DMS114 treated with DMSO at 0.1 percent for 48 hours (cell line): ENCODE data around the gene DENND1A.
"Not testable (repeated sequence)": the region's sequence is repeated elsewhere in the genome, so short reads cannot be mapped to it uniquely, and the experiment has no call there.

Experiments used
- DNase-seq: peaks from one replicate; lab custom pipeline; 2025; ENCODE audit not compliant: unreplicated experiment; lab: John Stamatoyannopoulos, UW

Gene DENND1A

GRCh38 chr9:123657099-123657498 lies 272.8 kb downstream of the DENND1A start:
- DNase-seq: no peak

DNA sequence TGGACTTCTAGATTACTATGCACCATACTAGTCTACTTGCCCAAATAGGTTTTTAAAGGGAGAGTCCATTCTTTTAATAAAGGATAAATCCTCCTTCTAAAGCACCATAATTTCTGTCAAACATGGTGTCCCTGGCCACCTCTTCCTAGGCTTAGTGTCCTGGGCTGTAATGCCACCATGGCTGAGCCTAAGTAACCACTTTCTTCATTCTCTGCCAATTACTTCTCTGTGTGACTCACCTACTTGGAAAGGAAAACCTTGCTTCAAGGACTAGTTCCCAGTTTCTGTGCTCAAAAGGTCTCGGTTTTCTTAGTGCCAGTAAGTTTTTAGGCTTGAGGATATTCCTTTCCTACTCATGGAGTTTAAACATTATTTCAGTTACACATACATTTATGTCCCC lies 273.4 kb downstream of the DENND1A start:
- DNase-seq: no peak

- no peak for DNase-seq
Measured at GRCh38 chr9:123655681-123656423, 274.1 kb downstream of the DENND1A start.

DNA sequence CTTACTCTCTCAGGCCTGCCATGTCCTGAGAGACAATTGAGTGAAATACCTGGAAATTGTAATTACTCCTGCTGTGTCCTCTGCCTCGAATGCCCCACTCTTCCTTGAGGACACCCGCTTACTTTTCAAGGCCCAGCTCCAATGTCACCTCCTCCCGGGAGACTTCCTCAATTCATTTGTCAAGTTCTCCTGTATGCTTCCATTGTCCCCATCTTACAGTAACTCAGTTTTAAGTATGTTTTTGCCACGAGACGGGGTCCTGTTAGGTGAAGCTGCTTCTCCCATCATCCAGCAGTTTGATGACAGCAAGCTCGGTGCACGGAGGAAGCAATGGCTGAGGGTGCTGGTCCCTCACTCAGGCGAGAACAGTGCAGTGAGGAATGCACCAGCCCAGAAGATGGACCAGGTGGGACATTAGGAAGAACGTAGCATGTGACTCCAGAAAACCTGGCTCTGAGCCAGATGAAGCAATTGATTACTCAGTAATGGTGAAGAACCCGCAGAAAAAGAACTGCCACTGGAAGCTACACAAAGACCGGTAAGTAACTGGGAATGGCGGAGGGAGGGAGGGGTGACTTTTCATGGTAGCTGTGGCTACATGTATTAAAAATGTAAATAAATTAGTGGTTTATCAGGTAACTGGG lies 274.8 kb downstream of the DENND1A start:
- no peak for DNase-seq

DNA sequence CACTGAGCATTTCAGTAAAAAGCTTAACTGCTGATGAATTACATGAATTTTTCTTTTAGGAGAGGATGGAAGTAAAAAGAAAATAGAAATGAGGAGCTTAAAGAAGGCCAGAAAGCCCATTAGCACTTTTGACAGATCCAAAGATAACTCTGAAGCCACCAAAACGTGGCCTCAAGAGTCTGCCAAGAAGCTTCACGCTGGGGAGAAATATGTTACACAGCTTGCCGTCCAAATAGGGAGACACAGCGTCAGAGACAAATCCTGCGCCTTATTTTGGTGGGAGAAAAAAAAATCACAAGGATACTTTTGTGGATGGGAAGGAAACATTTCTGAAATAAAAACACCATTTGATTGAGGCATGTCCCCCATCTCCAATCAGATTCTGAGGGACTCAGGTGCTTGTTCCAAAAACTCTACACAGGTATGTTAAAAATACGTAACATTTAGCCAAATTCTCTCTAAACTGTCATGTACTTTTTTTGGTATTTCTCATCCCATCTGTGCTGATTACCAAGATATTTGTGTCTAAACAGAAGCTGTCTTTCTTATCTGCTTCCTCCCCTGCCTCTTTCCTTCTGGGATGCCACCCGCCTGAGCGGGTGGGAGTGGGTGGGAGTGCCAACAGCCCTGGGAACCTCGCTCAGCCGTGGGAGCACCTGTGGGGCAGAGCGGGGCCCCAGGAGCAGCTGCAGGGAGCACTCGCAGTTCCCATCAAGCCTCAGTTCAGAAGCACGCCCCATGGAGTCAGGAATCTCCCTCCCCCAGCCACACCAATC lies 275.5 kb downstream of the DENND1A start:
- no peak for DNase-seq

GRCh38 chr9:123652416-123652815 lies 277.5 kb downstream of the DENND1A start:
- DNase-seq: no peak

- DNase-seq: no peak
Measured at GRCh38 chr9:123651871-123652270, 278.1 kb downstream of the DENND1A start.

GRCh38 chr9:123651273-123651672 lies 278.7 kb downstream of the DENND1A start:
- DNase-seq: no peak

GRCh38 chr9:123649909-123650308 lies 280.0 kb downstream of the DENND1A start:
- DNase-seq: no peak

- DNase-seq: no peak
Measured at GRCh38 chr9:123647145-123647544, 282.8 kb downstream of the DENND1A start.

DNA sequence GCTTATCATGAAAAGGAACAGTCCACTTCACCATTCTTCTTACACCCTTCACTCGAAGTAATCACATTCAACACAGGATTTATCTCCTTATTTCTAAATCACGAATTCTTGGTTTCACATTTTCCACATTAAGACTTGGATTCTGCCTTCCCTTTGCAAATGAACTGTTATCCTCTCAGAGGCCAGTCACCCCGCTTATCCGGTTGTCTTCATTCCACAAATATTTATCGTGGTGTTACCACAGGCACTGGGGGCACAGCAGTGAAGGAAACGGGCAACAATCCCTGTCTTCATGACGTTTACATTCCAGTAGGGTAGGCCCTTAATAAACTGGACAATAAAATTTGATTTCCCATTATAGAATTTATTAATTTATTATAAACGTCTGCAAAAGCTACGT lies 284.2 kb downstream of the DENND1A start:
- no peak for DNase-seq

- no peak for DNase-seq
Measured at GRCh38 chr9:123645126-123645525, 284.8 kb downstream of the DENND1A start.

- no peak for DNase-seq
Measured at GRCh38 chr9:123643518-123643917, 286.4 kb downstream of the DENND1A start.

GRCh38 chr9:123642291-123643278 lies 287.3 kb downstream of the DENND1A start:
- DNase-seq: no peak

DNA sequence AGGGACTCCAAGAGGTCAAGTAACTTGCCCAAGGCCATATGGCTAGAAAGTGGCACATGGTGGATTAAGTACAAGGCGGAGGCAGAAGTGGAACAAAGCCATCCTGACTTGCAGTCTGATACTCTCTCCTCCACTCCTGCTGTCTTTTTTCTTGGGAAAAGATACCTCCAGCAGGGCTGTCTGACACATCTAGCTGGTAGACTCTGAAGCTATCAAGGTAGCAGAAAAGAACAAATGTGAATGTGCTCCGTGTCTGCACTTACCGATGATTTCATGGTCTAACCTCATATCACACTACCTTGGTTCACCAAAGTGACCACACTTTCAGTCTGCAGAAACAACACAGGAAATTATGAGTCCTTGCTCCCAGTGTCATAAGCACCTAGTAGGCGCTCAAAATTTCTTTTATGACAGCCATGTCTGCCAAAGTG lies 289.1 kb downstream of the DENND1A start:
- DNase-seq: no peak

DNA sequence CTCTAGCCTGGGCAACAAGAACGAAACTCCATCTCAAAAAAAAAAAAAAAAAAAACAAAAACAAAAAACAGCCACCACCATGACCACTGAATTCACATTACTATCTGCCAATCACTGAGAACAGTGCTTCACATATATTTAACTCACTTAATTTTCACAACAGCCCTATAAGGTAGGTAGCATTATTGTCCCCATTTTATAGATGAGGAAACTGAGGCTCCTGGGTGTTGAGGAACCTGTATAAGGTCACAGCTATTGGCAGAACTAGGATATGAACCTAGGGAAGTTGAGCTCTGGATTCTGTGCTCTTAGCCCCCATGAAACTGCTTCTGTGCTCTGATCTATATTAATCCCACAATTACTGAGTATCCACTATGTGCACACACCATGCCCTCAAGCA lies 290.2 kb downstream of the DENND1A start:
- DNase-seq: no peak

DNA sequence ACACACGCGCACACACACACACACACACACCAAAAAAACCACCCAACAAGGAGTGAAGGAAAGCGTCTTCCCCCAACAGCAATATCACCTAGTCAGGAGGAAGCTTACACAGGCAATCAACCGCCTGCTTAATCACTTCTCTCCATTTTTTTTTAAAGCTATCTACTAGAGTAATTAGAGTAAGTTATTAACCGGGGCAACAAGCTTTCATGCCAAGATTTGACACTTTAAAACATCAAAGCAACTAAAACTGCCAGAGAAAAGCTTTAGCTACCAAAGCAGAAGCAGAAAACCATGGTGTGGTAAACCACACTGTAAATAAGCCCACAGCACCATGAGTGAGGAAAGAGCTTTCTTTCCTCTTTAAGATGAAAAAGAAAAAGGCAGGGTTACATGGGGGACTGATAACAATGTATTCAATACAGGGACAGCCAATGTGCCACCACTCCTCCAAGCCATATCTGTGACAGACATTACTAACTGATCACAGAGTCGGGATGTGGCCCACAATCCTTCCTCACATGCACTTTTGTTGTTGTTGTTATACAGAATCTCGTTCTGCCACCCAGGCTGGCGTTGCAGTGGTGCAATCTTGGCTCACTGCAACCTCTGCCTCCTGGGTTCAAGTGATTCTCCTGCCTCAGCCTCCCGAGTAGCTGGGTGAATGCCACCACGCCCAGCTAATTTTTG lies 291.8 kb downstream of the DENND1A start:
- DNase-seq: no peak

DNA sequence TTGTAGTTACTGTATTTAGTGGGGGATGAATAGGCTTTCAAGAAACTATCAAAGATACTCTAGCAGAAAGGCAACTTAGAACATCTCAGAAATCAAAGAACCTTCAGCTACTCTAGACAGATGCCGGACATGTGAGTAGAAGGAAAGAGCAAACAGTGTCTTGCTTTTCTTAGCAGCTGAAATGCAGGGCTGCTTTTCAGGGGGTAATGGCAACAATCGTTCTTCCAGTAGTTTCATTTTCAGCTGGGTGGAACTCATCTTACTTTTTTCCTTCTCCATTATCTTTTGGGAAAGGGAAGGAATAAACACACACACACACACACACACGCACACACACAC lies 292.4 kb downstream of the DENND1A start:
- no peak for DNase-seq

DNA sequence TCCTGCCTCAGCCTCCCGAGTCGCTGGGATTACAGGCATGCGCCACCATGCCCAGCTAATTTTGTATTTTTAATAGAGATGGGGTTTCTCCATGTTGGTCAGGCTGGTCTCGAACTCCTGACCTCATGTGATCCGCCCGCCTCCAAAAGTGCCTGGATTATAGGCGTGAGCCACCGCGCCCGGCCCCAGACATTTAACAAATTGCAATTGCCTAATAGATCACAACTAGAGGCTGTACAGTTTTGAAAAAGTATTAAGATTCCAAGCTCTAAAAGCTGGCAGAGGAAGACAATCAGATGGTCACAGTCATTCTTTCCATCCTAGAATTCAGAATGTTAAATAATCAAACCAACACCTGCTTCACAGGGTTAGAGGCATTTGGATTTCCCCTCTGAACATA lies 293.1 kb downstream of the DENND1A start:
- not testable (repeated sequence) for DNase-seq

- DNase-seq: no peak
Measured at GRCh38 chr9:123631862-123632261, 298.1 kb downstream of the DENND1A start.
